ENCODE measurements around the gene SEL1L3.

GRCh38 chr4:25888781-25889180 is 26.0 kb upstream of the SEL1L3 start:
- TF ChIP-seq CTCF (IDR thresholded peaks at IDR 0.05; ENCODE audit: low read depth, low read length) (no peak), EZH2phosphoT487 (IDR thresholded peaks at IDR 0.05; ENCODE audit: low read depth) (no peak)
